HG03442 (cell line): ENCODE data around the gene EGLN3.

Experiments used
- ATAC-seq: cut with Tn5 transposase; IDR thresholded peaks from one replicate; pipeline ENCODE4 v1.9.1; 2021; ENCODE audit warnings: mild to moderate bottlenecking, moderate library complexity; ENCODE audit not compliant: unreplicated experiment

Gene EGLN3

DNA sequence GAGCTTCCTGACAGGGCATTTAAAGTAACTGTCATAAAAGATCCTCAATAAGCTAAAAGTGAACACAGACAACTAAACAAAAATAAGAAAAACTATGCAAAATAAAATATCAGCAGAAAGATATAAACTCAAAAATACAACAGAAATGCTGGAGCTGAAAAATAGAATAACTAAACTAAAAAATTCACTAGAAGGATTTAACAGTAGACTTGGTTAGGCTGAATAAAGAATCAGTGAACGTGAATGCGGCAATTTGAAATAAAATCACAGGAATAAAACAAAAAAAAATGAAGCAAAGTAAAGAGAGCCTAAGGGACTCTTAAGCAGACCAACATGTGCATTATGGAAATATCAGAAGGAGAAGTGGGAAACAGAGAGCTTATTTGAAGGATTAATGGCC, 74.6 kb downstream of the EGLN3 start:
- no peak for ATAC-seq
